CD4-positive, alpha-beta T cell treated with Interleukin-17A for 4 hours (primary cell): ENCODE measurements around the gene CHORDC1.
"Not testable (repeated sequence)": the region's sequence is repeated elsewhere in the genome, so short reads cannot be mapped to it uniquely, and the experiment has no call there.

ENCODE experiments used
- DNase-seq: peaks from one replicate; pipeline ENCODE4 v3.0.0-alpha.2; 2020; ENCODE audit warnings: mixed read lengths

CHORDC1 gene

DNA sequence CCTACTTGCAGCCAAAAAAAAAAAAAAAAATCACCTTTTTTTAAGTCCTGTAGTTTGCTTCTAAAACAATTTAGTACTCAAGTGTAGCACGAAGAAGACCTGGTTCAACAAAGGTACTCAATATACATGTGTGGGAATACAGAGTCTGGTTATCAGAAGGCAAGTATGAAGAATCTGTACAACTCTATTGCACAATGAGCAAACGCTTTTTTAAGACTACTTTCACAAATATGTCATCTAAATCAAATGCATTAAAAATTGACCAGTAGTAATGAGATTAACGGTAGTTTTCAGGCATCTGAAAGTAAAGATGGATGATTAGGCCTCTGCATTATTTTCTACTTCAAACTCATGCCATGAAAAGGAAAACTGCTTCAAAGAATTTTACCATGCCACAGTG, 9.5 kb downstream of the CHORDC1 start:
- no peak for DNase-seq

DNA sequence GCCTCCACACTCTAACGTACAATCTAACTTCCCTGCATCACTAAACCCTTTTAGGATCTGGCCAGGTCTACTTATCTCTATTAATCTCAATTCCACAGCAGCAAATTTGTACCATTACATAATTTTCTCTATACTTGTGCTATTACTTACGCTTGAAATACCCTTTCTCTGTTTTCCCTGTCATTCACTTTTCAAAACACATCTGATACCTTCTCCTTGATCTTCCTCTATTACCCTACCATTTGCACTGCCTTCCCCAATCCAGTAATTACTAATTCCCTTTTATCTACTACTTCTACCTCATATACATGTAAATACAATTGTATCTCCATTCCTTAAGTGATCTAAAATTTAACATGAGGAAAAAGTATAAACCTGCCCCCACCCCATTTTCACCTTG, 14.0 kb downstream of the CHORDC1 start:
- no peak for DNase-seq

DNA sequence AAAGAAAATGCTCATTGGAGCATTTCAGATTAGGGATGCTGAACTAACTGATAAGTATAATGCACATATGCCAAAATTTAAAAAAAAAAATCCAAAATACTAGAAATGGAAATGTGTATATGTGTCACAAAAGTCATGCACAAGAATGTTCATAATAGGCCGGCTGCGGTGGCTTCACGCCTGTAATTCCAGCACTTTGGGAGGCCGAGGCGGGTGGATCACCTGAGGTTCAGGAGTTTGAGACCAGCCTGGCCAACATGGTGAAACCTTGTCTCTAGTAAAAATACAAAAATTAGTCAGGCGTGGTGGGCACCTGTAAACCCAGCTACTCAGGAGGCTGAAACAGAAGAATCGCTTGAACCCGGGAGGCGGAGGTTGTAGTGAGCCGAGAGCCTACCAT, 14.9 kb downstream of the CHORDC1 start:
- DNase-seq: not testable (repeated sequence)

DNA sequence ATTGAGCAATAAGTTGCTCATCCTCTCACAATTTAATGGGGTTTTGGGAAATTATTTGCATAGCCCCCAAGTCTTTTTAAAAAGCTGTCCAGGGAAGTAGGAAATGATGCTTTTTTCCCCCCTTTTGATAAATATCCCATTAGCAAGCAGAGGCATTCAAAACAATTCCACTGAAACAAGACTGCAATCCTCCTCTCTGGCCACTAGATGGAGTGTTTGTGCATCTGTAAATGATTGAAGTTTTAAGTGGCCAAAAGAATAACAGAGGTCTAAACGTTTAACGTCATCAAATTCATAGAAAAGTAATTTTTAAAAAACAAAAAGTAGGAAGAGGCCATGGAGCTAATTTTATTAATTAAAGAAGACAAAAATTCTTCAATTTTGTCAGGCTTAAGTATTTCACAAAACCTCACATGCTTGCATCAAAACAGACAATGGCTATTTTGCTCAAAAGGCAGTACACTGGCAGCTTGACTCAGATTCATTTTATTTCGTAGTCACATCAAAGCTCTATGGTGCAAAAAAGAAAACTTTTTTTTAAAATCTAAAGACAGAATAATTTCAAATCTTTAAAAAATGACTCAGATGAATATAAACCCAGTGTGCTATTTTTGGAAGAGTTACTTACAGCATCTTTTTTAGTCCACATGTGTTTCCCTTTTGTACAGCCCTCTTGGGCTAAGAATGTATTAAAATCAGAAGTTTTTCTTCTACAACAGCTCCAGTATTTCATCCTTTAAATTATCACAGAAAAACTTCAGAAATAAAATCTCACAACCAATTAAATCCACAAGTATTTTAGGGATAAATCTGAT, 17.8 kb downstream of the CHORDC1 start:
- peak; percentile 19 for DNase-seq

DNA sequence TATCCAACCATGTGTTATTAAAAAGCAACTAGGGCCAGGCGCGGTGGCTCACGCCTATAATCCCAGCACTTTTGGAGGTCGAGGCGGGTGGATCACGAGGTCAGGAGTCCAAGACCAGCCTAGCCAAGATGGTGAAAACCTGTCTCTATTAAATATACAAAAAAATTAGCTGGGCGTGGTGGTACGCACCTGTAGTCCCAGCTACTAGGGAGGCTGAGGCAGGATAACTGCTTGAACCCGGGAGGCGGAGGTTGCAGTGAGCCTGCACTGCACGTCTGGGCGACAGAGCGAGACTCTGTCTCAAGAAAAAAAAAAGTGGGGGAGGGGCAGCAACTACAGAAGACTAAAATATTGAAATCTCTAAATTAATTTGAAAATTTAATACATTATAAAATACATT, 18.4 kb downstream of the CHORDC1 start:
- DNase-seq: no peak

DNA sequence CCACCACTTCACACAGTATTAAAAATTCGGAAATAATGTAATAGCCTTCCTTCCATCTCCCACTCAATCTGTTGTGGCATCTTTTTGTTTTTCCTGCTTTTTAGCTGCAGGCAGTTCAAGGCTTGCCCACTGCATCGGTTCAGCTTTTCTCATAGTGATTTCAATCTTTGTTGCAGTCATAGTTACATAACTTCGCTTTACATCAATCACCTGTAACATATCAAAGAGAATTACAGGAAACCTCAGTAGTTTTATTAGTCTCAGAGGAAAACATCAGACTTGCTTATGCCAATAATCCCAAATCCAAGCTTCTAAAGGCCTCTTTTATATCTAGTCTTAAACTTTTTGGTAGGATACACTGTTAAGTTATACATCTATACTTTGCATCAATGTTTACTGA, 20.5 kb downstream of the CHORDC1 start:
- DNase-seq: no peak

DNA sequence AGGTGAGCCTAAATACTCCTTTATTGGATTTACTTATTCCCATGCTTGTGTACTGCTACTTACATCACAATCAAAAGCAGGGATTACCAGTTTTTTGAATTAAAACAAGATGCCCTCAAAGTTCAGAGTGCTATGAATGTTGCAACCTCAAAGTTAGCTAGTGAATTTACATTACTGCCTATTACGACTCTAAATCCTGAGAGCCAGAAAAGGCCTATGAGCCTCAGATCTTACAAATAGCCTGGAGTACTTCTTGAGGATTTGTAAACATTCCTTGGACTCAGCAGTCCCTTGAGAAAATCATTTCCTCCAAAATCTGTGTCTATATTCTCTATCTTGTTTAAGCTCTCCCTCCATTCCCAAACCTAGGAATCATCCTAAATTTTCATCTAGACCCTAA, 25.5 kb downstream of the CHORDC1 start:
- DNase-seq: no peak

DNA sequence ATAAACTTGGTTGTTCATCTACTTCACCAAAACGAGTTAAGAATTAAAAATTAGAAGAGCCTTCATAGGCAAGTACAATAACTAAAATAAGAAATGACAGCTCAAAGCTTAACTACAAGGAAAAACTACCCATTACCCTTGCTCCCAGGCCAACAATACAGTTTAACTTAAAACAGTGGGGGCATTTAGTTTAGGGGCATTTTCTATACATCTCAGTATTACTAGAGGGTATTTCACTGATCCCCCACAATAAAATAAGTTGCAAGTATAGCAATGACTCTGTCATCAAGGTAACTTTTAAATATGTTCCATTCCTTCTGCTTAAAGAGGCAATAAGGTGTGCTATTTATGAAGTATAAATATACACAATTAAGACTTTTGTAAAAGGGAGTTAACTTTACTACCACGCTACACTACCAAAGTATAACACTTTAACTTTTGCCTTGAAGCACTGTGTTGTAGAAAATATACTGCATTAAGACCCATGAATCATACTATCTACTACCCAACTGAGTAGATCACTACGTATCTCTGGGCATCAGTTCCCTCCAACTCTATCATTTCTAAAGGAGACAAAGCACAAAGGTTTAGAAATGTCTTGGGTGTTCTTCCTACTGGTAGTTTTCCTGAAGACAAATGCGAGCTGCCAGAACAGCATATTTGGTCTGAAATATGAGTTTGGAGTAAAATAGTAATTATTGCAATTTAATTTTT, 29.8 kb downstream of the CHORDC1 start:
- no peak for DNase-seq

DNA sequence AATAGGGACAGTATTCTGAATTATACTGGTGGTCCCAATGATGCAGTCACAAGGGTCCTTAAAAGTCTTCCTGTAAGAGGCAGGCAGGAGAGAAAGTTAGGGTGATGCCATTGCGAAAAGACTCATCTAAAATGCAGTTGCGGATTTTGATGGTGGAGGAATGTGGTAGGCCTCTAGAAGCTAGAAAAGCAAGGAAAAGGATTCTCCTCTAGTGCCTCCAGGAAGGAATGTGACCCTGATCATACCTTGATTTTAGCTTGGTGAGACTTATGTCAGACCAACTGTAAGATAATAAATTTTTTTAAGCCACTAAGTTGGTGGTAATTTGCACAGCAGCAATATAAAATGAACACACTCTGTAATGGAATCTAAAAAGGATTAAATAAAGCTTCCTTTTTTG, 33.8 kb downstream of the CHORDC1 start:
- no peak for DNase-seq

DNA sequence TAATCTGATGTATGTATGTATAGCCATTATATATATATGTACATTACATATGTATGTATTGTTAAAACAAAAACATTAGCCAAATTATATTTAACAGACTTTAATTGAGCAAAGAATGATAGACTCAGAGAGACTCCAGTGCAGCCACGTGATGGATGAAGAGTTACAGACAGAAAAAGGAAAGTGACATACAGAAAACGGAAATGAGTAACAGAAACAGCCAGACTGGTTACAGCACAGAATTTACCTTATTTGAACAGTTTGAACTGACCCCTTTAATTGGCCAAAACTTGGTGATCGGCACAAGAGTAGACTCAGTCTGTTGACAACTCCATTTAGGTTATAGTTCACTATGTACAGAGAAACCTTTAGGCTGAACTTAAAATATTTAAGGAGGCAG, 35.0 kb downstream of the CHORDC1 start:
- no peak for DNase-seq

DNA sequence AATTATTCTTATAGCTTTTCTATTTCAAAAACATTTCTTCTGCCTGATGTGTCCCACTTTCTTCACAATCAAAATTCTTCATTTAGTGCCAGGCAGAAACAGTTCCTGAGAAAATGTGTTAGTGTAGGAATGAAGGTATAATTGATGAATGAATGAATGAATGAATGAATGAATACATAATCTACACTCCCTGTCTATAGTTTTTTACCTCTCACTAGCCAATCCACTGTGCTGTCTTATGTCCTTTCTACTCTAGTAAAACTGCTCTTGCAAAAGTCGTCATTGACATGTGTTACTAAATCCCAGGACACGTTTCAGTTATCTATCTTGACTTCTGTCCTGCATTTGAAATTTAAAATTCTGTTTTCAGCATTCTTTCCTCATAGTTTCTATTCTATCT, 42.9 kb downstream of the CHORDC1 start:
- DNase-seq: no peak

DNA sequence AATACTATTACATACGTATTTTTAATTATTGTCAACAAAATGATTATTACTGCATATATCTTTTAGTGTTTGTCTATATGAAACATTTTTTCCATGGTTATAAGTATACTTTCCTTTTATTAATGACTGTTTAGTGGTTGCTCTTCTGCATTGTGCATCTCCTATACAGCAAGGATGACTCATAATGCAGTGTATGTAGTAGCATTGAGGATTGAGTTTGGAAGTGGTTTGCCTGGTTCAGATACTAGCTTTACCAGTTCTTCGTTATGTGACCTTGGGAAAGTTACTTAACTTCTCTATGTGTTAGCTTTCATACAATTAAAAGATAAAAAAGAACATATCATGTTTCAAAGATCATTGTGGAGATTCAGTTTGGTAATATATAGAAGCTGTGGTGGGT, 44.1 kb downstream of the CHORDC1 start:
- DNase-seq: no peak

DNA sequence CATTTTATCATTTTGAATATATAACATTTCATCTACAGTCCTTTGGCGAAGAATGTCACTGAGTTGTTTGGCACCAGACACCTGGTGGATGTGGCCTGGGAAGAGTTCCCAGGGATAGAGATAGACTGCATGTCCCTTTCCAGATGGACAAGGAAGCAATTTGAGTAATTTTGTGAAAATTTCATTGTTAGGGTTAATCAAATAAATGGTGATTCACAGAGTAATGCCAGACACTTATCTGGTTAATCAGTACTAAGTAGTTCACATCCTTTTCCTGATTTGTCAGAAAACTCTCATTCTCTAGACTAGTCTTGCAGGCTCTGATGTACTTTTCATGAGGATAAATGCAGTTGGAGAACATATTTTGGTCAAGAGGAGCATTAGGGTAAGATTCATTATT, 46.8 kb downstream of the CHORDC1 start:
- DNase-seq: no peak

DNA sequence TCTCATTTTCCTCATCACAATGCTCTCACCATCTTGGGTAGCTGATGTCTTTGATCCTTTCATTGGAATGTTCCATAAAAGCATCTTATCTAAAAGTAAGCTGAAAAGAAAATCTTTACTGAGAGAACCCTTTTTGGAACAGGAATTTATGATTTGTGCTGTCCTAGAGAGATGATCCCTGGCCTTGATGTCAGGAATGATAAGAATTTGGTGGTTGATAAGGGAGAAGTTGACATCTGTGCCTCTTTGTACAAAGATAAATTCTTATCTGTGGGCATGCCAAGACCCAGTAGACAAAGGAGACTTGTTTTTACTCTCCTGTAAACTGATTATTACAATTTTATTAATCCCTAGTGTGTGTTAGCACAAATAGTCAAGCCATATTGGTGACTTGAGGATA, 51.5 kb downstream of the CHORDC1 start:
- DNase-seq: no peak

DNA sequence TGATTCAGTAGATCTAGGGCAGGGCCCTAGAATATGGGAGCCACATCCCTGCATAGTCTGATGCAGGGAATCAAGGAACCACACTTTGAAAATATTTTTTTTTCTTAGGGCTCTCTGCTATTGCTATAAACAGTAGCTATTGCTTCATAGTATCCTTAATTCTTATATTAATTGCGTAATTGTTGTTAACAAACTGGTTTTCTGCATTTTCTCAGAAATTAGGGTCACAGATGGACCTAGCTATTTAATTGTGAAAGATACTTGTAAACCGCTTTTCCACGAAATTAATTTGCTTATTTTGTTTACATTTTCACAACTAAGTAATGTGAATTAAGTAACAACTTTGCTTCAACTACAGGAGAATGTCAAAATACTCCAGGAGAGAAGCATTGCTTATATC, 54.3 kb downstream of the CHORDC1 start:
- no peak for DNase-seq

DNA sequence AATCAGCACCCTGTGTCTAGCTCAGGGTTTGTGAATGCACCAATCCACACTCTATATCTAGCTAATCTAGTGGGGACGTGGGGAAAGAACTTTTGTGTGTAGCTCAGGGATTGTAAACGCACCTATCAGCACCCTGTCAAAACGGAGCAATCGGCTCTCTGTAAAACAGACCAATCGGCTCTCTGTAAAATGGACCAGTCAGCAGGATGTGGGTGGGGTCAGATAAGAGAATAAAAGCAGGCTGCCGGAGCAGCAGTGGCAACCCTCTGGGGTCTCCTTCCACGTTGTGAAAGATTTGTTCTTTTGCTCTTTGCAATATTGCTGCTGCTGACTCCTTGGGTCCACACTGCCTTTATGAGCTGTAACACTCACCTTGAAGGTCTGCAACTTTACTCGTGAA, 55.1 kb downstream of the CHORDC1 start:
- DNase-seq: not testable (repeated sequence)

DNA sequence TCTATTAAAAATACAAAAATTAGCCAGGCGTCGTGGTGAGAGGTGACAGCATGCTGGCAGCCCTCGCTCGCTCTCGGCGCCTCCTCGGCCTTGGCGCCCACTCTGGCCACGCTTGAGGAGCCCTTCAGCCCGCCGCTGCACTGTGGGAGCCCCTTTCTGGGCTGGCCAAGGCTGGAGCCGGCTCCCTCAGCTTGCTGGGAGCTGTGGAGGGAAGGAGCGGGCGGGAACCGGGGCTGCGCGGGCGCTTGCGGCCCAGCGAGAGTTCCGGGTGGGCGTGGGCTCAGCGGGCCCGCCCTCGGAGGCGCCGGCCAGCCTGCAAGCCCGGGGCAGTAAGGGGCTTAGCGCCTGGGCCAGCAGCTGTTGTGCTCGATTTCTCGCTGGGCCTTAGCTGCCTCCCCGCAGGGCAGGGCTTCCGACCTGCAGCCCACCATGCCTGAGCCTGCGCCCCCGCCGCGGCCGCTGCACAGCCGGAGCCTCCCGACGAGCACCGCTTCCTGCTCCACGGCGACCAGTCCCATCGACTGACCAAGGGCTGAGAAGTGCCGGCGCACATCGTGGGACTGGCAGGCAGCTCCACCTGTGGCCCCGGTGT, 55.8 kb downstream of the CHORDC1 start:
- DNase-seq: not testable (repeated sequence)
